ENCODE measurements around the gene AMHR2. TPM values are rescaled to one million over a fixed set of nuclear protein-coding genes. Genes with fewer than 3 reads are reported as not detected.

AMHR2 gene
- total and polyA plus RNA-seq, 2 donors (not counting 1 experiment from before 2014, with no cell fraction given) = not detected

DNA sequence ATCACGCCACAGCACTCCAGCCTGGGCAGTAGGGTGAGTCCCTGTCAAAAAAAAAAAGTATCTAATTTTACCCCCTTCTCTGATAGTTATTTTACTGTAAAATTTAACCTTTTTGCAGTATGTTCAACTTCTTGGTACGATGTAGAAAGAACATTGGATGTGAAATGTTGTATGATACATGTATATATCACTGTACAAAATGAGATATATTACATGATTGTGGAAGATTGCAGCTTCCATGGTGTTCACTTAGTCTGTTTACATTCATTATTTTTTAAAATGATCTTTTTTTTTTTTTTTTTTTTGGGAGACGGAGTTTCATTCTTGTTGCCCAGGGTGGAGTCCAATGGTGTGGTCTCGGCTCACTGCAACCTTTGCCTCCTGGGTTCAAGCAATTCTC lies 34.7 kb upstream of the AMHR2 start:
- Mint-ChIP-seq H3K9me3 (ENCODE audit: insufficient read depth) (no peaks in the 10 kb centered on the region), H3K4me1 (peaks cover 50% of the 10 kb centered on the region), H3K27me3 (no peaks in the 10 kb centered on the region), H3K4me3 (no peak overlapping the region), H3K27ac (no peak overlapping the region)
- no peak overlapping the region for H3K4me3 ChIP-seq (ENCODE audit: control extremely low read depth in 1 of 5, extremely low read depth in 1 of 5, insufficient read depth in 1 of 5, low read depth in 2 of 5, low read length in 4 of 5)
- no peak for ATAC-seq (ENCODE audit: low read depth)
- H3K9me3 ChIP-seq (ENCODE audit: control extremely low read depth in 1 of 3, control insufficient read depth in 2 of 3, insufficient read depth in 1 of 3, low read length in 2 of 3) = no peaks in the 10 kb centered on the region
- H3K79me2 ChIP-seq (ENCODE audit: control insufficient read depth, insufficient read depth, low read length) = peaks cover 94% of the 10 kb centered on the region
- no peak overlapping the region for H3K4me2 ChIP-seq (replicated peaks; ENCODE audit: low read depth, low read length, poor library complexity, severe bottlenecking)
- H3K36me3 ChIP-seq (replicated peaks in 1 of 2; ENCODE audit: control extremely low read depth in 1 of 2, control insufficient read depth in 1 of 2, extremely low read depth in 1 of 2, insufficient read depth in 2 of 2, low read length in 1 of 2) = peaks cover 0 to 39% of the 10 kb centered on the region in 2 experiments
- H3K4me1 ChIP-seq (ENCODE audit: control insufficient read depth in 2 of 2, insufficient read depth in 2 of 2, low read length in 2 of 2) = peaks cover 29 to 33% of the 10 kb centered on the region in 2 donors
- CTCF ChIA-PET = interaction anchor here (0.7 to 3.3 kb wide), 3 partner anchors 32 to 77 kb away, joined by 3 to 11 read pairs (median 9); no protein-coding TSS in a partner anchor
- no peak overlapping the region for H3K9ac ChIP-seq (ENCODE audit: low read length)
- H2AFZ ChIP-seq (ENCODE audit: insufficient read depth, low read depth, low read length, poor library complexity, severe bottlenecking) = no peak overlapping the region
- H3K27ac ChIP-seq (ENCODE audit: low read length in 2 of 2) = peak overlapping the region in 1 of 2 donors; percentile 4
- intact Hi-C loops (cut with micrococcal nuclease) = no loop called here
- H3K27me3 ChIP-seq (replicated peaks in 1 of 4; ENCODE audit: control extremely low read depth in 1 of 4, control insufficient read depth in 3 of 4, insufficient read depth in 4 of 4, low read length in 3 of 4) = no peaks in the 10 kb centered on the region
- DNase-seq = no peak
- no peak for TF ChIP-seq EZH2 (IDR thresholded peaks at IDR 0.05; ENCODE audit: borderline replicate concordance, insufficient read depth, low read depth, low read length, poor library complexity, severe bottlenecking)
- TF ChIP-seq, protein P1, sequence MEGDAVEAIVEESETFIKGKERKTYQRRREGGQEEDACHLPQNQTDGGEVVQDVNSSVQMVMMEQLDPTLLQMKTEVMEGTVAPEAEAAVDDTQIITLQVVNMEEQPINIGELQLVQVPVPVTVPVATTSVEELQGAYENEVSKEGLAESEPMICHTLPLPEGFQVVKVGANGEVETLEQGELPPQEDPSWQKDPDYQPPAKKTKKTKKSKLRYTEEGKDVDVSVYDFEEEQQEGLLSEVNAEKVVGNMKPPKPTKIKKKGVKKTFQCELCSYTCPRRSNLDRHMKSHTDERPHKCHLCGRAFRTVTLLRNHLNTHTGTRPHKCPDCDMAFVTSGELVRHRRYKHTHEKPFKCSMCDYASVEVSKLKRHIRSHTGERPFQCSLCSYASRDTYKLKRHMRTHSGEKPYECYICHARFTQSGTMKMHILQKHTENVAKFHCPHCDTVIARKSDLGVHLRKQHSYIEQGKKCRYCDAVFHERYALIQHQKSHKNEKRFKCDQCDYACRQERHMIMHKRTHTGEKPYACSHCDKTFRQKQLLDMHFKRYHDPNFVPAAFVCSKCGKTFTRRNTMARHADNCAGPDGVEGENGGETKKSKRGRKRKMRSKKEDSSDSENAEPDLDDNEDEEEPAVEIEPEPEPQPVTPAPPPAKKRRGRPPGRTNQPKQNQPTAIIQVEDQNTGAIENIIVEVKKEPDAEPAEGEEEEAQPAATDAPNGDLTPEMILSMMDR (IDR thresholded peaks at IDR 0.05) = no peak
- POLR2A ChIA-PET = no interaction called here
- peaks cover 70% of the 10 kb centered on the region for H4K20me1 ChIP-seq (ENCODE audit: control insufficient read depth, insufficient read depth, low read length, poor library complexity, severe bottlenecking)
- 100% methylated on average over 1 of the region's 4 CpGs for WGBS (ENCODE audit: insufficient coverage)

DNA sequence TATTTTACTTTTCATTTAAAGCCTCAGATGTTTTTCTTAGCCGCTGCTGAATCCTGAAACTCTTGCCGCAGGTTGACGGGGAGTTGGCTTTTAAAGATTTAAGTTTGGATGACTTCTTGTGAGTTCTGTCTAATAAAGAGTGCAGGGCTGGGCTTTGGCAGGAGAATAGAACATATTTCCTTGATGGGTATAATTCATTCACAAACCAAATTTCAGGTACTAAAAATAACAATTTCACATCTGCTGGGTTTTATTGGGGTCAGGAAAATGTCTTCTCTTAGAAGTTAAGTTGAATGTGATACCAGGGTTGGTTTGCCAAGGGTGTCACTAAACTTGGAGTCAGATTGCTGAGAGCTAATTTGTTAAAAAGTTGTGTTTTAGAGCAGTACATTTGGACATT lies 34.0 kb upstream of the AMHR2 start:
- Histone ChIP-seq H3K4me2 (replicated peaks; ENCODE audit: low read depth, low read length, poor library complexity, severe bottlenecking) (peak overlapping the region; percentile 15), H3K4me3 (ENCODE audit: control extremely low read depth in 1 of 5, extremely low read depth in 1 of 5, insufficient read depth in 1 of 5, low read depth in 2 of 5, low read length in 4 of 5) (no peak overlapping the region), H3K4me1 (ENCODE audit: control insufficient read depth in 2 of 2, insufficient read depth in 2 of 2, low read length in 2 of 2) (peaks cover 24 to 30% of the 10 kb centered on the region in 2 donors), H3K27ac (ENCODE audit: low read length in 2 of 2) (peak overlapping the region in 1 of 2 donors; percentile 57), H2AFZ (ENCODE audit: insufficient read depth, low read depth, low read length, poor library complexity, severe bottlenecking) (no peak overlapping the region), H3K79me2 (ENCODE audit: control insufficient read depth, insufficient read depth, low read length) (peaks cover 94% of the 10 kb centered on the region), H3K36me3 (replicated peaks in 1 of 2; ENCODE audit: control extremely low read depth in 1 of 2, control insufficient read depth in 1 of 2, extremely low read depth in 1 of 2, insufficient read depth in 2 of 2, low read length in 1 of 2) (peaks cover 0 to 35% of the 10 kb centered on the region in 2 experiments), H3K9me3 (ENCODE audit: control extremely low read depth in 1 of 3, control insufficient read depth in 2 of 3, insufficient read depth in 1 of 3, low read length in 2 of 3) (no peaks in the 10 kb centered on the region), H3K9ac (ENCODE audit: low read length) (peak overlapping the region; percentile 23), H4K20me1 (ENCODE audit: control insufficient read depth, insufficient read depth, low read length, poor library complexity, severe bottlenecking) (peaks cover 71% of the 10 kb centered on the region), H3K27me3 (replicated peaks in 1 of 4; ENCODE audit: control extremely low read depth in 1 of 4, control insufficient read depth in 3 of 4, insufficient read depth in 4 of 4, low read length in 3 of 4) (no peaks in the 10 kb centered on the region)
- ChIA-PET CTCF (interaction anchor here (0.7 to 3.3 kb wide), 4 partner anchors 31 to 78 kb away, joined by 3 to 11 read pairs (median 6); no protein-coding TSS in a partner anchor), POLR2A (interaction anchor here (0.6 kb wide), 1 partner anchor 10 kb away, joined by 8 read pairs; the partner anchor contains the start of gene SP1)
- no peak overlapping the region for H3K27ac Mint-ChIP-seq
- TF ChIP-seq EZH2 (IDR thresholded peaks at IDR 0.05; ENCODE audit: borderline replicate concordance, insufficient read depth, low read depth, low read length, poor library complexity, severe bottlenecking) = no peak
- TF ChIP-seq, protein P1 (IDR thresholded peaks at IDR 0.05) = no peak
- peaks cover 46% of the 10 kb centered on the region for H3K4me1 Mint-ChIP-seq
- peak overlapping the region; percentile 5 for H3K4me3 Mint-ChIP-seq
- DNase-seq (no peak), ATAC-seq (ENCODE audit: low read depth) (no peak)
- H3K9me3 Mint-ChIP-seq (ENCODE audit: insufficient read depth) = no peaks in the 10 kb centered on the region
- intact Hi-C loops (cut with micrococcal nuclease) = no loop called here
- H3K27me3 Mint-ChIP-seq = no peaks in the 10 kb centered on the region
- 100% methylated on average over 2 of the region's 3 CpGs for WGBS (ENCODE audit: insufficient coverage)
